HT-29 (cell line): ENCODE data around the gene ZNF134. TPM values are rescaled to one million over a fixed set of nuclear protein-coding genes. Genes with fewer than 3 reads are reported as not detected.
A peak's percentile ranks its signal among the peaks of the same experiment; 100 is the strongest.

ENCODE experiments used
- DNase-seq: peaks from one replicate; pipeline ENCODE4 v3.0.0-alpha.2; 2015; ENCODE audit warnings: low spot score
- total RNA-seq: library from RNA; depleted of rRNA; stranded (reverse); fragments of >200 nt; shearing (Covaris generic); gene quantifications from 2 replicates; pipeline ENCODE4 v1.2.3, GENCODE V29; 2014; rRNA removed

Gene ZNF134
- not detected in 2 replicates for total RNA-seq

GRCh38 chr19:57613941-57614743, at the start of gene ZNF134:
ZNF134 (plus strand) TSS chr19:57614242; CDS start chr19:57619469, 5,227 bp downstream.
- DNase-seq = no peak

DNA sequence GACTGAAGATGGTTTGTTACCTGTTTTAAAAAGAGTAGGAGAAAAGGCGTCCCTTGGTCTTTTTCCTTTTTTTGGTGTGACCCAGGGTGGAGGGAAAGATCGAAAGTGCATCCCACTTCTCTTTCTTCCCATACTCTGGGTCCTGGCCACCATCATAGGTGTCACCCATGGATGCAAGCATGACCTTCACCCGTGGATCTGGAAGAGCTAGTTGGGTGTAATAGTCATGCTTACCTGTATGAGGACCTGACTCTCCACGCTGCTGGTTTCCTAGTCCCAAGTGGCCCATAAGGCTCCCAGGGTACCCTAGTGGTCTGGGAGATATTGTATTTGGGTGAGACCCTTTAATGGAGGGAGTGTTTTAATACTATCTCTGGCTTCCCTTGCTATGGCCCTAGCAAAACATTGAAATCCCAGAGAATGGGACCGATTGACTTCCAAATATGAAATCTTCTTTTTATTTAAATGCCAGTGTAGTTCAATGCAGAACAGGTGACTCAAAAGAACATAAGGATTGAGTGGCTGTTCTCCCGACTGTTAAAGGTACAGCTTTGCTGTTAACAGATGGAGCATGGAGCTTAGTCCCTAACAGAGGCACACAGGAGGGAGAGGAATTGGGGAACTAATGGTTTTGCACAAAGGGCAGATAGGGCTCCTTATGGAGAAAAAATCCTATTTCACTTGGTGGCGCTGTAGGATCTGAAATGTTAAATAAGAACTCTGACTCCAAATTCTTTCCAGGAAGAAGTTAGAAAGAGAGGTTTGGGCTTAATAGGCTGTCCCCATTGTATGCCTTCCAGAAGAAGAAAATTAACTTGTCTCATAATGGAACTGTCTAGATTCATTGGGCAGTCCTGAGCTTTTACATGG, 47.4 kb upstream of the ZNF134 start:
- DNase-seq = peak; percentile 45

GRCh38 chr19:57570707-57571106, 43.3 kb upstream of the ZNF134 start:
- no peak for DNase-seq

GRCh38 chr19:57572415-57572947, 41.6 kb upstream of the ZNF134 start:
- DNase-seq = no peak

DNA sequence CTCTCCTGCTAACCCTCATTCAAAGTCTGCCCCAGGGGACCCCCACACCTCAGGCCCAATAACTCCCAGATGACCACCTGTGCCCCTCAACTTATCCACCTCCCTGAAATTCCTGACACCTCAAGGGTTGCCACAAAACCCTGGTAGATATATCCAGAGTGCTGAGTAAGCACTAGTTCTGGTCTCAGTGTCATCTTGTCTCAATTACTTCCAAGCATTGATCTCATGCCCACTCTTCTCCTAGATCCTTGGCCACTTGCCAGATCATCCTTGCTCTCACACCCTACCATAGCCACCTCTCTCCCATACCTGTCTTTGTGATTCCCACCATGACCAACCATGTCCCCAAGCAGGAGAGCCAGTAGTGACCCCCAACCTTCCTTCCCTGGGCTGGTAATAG, 37.4 kb upstream of the ZNF134 start:
- DNase-seq = no peak

DNA sequence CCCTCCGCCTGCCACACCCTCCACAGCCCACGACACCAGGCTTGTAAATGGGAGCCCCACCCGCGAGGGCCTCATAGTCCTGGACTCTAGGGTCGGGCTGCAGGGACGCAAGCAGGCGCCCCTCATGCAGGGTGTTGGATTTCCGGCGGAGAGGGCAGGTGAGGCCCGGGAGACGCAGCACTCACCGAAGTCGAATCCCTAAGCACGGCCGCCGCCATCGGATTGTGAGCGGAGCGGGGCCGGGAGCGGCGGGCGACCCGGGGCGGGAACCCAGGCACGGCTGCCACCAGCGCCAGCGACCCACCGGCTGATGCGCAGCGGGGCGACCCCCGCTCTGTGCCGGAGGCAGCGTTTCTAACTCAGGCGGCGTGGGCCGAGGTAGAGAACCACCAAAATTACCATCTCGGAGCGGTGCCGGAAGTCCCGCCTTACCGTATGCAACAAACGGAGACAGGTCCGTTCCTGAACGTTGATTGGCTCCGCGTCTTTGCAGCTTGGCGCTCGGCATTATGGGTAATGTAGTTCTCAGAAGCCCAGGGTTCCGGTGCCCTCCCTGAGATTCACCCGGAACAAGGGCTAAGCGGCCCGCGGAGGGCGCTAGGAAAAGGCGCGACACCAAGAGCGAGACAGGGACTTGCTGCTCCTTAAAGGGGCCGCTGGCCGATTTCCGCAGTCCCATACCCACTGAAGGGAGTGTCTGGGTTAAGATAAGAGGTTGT, 35.4 kb upstream of the ZNF134 start, which contains the start of gene ZNF416:
TSS of gene ZNF416 (minus strand) at position 425 of the 719 bp plus-strand sequence. CDS start at position 218, 207 bp downstream.
- DNase-seq = peak; percentile 100

DNA sequence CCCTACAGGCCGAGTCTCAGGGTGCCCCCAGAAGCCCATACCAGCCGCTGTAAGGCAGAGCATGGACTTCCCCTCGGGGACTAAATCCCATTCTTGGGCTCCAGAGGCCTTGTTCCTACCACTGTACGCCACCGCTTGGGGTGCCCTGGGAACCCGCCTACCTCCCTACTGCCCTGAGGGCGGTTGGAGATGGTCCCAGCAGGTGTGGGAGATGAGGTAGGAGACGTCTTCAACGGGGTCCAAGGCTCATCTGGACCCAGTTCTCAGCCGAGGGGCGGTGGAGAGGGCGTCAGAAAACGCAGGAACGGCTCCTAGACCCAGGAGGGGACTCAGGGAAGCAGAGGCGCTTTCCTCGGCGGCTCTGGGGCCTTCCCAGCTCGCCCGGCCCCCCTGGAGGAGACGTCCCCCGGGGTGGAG, 30.9 kb upstream of the ZNF134 start:
- no peak for DNase-seq

DNA sequence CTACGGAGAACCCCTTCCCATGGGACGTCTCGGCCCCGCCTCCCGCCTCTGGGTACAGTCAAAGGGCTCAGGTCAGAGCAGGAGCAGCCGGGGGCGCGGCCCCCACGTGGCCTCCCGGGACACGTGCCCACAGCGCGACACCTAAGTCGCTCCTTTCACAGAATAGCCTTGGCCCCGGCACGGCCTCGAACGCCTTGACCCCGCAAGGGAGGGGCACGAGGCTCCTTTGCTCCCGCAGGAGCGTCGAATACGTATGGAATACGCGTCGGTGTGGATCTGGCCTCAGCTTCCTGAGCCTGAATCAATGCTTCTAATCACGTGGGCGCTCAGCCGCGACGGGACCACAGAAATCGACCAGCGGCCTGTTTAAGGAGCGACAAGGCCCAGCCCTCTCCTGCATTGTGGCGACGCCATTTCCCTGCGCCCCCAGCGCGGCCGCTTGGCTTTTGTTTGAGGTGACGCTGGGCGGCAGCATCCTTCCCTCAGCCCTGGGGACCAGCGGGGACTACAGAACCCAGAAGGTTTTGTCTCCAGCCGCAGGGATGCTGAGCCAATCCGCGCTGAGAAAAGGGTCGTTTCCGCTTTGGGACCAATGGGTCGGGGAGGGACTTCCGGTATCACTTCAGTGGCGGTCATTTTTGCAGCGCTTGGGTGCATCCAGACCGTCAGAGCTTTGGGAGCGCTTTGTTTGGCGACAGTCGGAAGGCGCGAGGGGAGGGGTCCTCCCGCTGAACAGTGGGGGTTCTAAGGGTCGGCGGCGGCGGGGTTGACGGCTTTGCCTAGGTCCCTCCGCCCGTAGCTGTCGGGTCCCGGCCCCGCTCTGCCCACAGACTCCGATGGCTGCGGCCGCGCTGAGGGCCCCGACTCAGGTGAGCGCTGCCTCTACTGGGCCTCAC, 30.3 kb upstream of the ZNF134 start, which contains the start of gene ZIK1:
TSS of gene ZIK1 (plus strand) at position 625 of the 896 bp plus-strand sequence. CDS start at position 837, 212 bp downstream.
- no peak for DNase-seq

- DNase-seq = no peak
Observed at GRCh38 chr19:57587529-57587928, 26.5 kb upstream of the ZNF134 start.

GRCh38 chr19:57599377-57599760, 14.7 kb upstream of the ZNF134 start:
- no peak for DNase-seq

GRCh38 chr19:57599761-57600383, 14.2 kb upstream of the ZNF134 start, which contains the start of gene ZNF530:
ZNF530 (plus strand) TSS chr19:57599885; CDS start chr19:57604346, 4,461 bp downstream.
- peak; percentile 87 for DNase-seq

DNA sequence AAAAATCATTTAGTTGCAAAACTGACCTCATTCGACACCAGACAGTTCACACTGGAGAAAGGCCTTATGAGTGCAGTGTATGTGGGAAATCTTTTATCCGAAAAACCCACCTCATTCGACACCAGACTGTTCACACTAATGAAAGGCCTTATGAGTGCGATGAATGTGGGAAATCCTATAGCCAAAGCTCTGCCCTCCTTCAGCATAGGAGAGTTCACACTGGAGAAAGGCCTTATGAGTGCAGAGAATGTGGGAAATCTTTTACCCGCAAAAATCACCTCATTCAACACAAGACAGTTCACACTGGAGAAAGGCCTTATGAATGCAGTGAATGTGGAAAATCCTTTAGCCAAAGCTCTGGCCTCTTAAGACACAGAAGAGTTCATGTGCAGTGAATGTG, 7.1 kb upstream of the ZNF134 start:
- DNase-seq = no peak

GRCh38 chr19:57611113-57611512, 2.9 kb upstream of the ZNF134 start:
- DNase-seq = no peak

GRCh38 chr19:57615346-57615745, 1.3 kb downstream of the ZNF134 start:
- no peak for DNase-seq

DNA sequence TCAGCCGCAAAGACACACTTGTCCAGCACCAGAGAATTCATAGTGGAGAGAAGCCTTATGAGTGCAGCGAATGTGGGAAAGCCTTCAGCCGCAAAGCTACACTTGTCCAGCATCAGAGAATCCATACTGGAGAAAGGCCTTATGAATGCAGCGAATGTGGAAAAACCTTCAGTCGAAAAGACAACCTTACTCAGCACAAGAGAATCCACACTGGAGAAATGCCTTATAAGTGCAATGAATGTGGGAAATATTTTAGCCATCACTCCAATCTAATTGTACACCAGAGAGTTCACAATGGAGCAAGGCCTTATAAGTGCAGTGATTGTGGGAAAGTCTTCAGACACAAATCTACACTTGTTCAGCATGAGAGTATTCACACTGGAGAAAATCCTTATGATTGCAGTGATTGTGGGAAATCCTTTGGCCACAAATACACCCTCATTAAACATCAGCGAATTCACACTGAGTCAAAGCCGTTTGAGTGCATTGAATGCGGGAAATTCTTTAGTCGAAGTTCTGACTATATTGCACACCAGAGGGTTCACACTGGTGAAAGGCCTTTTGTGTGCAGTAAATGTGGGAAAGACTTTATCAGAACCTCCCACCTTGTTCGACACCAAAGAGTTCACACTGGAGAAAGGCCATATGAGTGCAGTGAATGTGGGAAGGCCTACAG, 6.8 kb downstream of the ZNF134 start:
- no peak for DNase-seq

DNA sequence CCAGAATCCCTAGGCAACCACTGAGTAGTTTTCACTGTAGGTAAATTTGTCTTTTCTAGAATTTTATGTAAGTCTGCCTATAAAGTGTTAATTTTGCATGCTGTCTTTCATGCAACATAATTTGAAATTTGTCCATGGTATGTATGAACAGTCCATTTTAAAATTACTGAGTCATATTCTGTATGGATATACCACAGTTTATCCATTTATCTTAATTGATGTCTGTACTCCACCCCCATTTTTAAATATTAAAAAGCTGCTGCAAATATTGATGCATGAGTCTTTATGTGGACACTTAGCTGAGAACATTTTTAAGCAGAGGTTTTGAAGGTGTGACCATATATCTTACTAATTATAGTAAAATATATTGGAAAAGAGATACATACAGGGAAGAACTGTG, 9.0 kb downstream of the ZNF134 start:
- DNase-seq = no peak

GRCh38 chr19:57632987-57633831, 19.2 kb downstream of the ZNF134 start, which contains the start of gene ZNF211:
ZNF211 (plus strand) TSS chr19:57633168; CDS start chr19:57633347, 179 bp downstream.
- DNase-seq = peak; percentile 98

- no peak for DNase-seq
Observed at GRCh38 chr19:57633832-57634131, 19.7 kb downstream of the ZNF134 start.
